Epithelial cell of esophagus (primary cell): ENCODE data around the gene FLAD1.

Experiments used
- DNase-seq: peaks from one replicate; pipeline ENCODE4 v3.0.0; 2010; ENCODE audit warnings: low read depth
- H3K4me3 ChIP-seq: 2 replicates; pipeline ENCODE4 v1.5.1; 2011; ENCODE audit warnings: mild to moderate bottlenecking, low read length, control low read depth
- CTCF ChIP-seq: IDR thresholded peaks from 2 replicates; pipeline ENCODE4 v1.5.1; 2011; ENCODE audit warnings: low read depth, mild to moderate bottlenecking, low read length, control low read depth, inconsistent platforms; ENCODE audit not compliant: insufficient read depth; ENCODE audit errors: missing control alignments

Gene FLAD1

GRCh38 chr1:155003766-155004351 is 20.7 kb downstream of the FLAD1 start:
- peak overlapping the region; percentile 89 for H3K4me3 ChIP-seq
- TF ChIP-seq CTCF: no peak
- no peak for DNase-seq

- TF ChIP-seq CTCF: no peak
- H3K4me3 ChIP-seq: peak overlapping the region; percentile 89
- DNase-seq: no peak
These were observed 21.4 kb downstream of the FLAD1 start for GRCh38 chr1:155004352-155005075.

DNA sequence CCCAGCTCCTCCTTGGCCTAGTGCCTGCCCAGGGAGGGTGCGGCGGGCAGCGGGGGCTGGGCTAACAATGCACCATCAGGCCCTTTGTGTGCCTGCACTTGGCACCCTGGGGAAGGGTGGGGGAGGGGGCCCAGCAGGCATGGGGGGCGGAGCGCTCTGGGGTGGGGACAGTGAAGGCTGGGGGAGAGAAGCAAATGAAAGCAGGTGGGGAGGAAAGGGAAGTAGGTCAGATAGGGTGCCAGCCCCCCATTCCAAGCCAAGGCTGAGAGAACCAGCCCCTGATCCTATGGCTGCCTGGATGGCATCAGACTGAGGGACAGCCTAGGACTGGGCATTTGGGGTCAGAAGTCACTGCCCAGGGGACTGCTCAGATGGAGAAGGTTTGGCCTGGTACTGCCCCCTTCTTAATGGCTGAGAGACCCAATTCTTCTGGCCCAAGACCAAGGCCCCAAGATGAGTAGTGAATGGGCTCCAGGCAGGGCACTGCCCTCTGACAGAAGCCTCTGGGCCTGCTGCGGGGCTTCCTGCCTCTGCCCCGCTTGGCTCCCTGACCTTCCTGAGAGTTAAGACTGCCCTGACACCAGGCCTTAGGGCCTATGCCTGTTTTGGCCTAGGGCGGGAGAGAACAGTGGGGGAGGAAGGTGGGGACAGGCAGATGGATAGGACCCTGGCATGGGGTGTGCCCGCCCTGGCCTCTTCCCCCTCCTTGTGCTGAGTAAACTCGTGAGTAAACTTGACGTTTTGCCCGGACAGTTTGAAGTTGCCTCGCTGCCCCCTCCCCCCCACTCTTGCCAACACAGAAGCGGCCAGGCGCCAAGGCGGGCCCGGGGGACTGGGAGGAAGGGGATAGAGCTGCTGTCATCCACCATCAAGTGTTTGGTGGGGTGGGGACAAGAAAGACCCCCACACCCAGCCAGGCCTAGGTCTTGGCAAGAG is 22.2 kb downstream of the FLAD1 start:
- peak overlapping the region; percentile 89 for H3K4me3 ChIP-seq
- no peak for TF ChIP-seq CTCF
- peak; percentile 63 for DNase-seq

GRCh38 chr1:155006601-155007101 is 23.5 kb downstream of the FLAD1 start:
- no peak for DNase-seq
- H3K4me3 ChIP-seq: peak overlapping the region; percentile 64
- no peak for TF ChIP-seq CTCF

DNA sequence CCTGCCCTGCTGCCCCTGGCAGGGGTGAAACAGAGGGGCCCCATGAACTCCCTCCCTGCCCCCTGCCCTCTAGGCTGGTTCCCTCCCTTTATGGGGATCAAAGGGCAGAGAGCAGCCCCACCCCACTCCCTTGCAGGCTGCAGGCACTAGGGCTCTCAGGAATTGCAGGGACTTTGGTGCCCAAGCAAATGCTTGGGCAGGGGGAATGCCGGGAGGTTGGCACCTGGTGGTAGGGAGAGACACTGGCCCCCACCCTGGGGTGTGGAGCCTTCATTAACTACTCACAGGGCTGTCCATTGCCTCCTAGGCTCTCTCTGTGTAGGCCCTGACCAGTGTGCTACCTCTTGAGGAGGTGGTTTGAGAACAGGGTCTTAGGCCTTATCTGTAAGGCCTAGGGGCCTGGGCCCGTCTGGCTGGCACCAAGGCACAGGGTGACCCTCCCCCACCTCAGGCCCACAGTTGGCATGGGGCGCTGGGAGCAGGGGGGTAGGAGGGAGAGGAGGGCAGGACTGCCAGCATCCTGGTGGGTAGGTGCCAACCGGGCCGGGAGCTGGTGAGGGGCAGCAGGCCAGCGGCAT is 24.2 kb downstream of the FLAD1 start:
- DNase-seq: no peak
- no peak for TF ChIP-seq CTCF
- peak overlapping the region; percentile 64 for H3K4me3 ChIP-seq
